Stimulated activated CD4-positive, alpha-beta T cell treated with anti-CD3 and anti-CD28 coated beads, Interleukin-1b, Interleukin-23, amount 100 ng/mL, for 48 hours (primary cell): ENCODE data around the gene NODAL.
A peak's percentile ranks its signal among the peaks of the same experiment; 100 is the strongest.
"Not testable (repeated sequence)": the region's sequence is repeated elsewhere in the genome, so short reads cannot be mapped to it uniquely, and the experiment has no call there.

ENCODE experiments used
- DNase-seq: peaks from one replicate; pipeline ENCODE4 v3.0.0-alpha.2; 2020

Gene NODAL

DNA sequence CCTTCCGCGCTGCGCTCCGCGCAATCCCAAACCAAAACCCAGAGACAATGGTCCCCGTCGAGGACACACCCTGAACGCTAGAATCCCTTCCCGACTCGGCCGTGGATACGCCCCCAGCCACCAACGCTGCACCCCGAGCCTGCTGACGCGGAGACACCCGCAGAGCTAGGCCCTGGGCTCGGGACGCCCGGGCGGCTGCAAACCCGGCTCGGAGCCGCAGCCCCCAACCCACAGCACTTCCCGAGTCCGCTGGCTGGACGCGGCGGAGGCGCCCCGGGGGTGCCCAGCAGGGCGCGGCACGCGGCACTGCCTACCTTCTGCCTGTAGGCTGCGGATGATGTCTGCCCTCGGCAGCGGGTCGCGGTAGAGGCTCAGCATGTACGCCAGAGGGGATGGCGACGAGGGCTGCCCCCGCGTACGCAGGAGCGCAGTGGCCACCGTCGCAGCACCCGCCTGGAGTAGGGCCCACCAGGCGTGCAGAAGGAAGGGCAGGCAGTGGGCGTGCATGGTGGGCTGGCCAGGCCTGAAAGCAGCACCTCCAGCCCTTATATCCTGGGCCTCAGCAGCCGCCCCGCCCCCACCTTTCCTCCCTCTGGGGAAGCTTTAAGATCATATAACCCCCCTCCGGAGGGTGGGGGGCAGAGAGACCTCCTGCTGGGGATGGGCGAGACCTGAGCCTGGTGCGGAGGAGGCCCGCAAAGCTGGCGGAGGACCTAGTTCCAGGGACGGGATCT lies at the start of gene NODAL:
Gene NODAL, minus strand, starts transcription at position 521 of the 734 bp plus-strand sequence. Its CDS starts 14 bp downstream, at position 507.
- no peak for DNase-seq

DNA sequence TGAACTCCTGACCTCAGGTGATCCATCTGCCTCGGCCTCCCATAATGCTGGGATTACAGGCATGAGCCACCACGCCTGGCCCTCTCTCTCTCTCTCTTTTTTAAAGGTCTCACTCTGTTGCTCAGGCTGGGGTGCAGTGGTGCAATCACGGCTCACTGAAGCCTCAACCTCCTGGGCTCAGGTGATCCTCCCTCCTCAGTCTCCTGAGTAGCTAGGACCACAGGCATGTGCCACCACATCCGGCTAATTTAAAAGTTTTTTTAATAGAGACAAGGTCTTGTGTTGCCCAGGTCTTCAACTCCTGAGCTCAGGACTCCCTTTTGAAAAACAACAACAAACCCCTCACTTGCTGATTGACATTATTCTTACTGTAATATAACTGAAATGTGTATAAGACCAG lies 48.7 kb upstream of the NODAL start:
- DNase-seq = no peak

DNA sequence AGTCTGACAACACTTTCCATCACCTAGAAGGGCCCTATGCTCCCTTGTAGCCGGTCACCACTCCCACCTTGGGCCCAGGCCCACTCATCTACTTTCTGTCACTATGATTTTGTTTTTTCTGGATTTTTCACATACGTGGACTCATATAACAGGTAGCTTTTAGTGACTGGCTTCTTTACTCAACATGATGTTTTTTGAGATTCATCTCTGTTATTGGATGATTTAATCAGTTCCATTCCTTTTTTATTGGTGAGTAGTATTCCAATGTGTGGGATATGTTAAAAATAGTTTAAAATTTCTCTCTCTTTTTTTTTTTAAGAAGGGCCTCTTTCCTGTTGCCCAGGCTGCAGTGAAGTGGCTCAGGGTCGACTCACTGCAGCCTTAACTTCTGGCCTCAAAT lies 46.3 kb upstream of the NODAL start:
- DNase-seq = no peak

DNA sequence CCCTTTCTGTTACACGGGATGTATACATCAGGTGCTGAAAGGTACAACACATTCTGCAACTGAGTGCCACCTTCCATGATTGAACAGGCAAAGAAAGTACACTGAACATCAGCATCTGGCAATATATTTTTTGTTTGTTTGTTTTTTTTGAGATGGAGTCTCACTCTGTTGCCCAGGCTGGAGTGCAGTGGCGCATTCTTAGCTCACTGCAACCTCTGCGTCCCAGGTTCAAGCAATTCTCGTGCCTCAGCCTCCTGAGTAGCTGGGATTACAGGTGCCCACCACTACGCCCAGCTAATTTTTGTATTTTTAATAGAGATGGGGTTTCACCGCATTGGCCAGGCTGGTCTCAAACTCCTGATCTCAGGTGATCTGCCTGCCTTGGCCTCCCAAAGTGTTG lies 42.4 kb upstream of the NODAL start:
- DNase-seq = not testable (repeated sequence)

DNA sequence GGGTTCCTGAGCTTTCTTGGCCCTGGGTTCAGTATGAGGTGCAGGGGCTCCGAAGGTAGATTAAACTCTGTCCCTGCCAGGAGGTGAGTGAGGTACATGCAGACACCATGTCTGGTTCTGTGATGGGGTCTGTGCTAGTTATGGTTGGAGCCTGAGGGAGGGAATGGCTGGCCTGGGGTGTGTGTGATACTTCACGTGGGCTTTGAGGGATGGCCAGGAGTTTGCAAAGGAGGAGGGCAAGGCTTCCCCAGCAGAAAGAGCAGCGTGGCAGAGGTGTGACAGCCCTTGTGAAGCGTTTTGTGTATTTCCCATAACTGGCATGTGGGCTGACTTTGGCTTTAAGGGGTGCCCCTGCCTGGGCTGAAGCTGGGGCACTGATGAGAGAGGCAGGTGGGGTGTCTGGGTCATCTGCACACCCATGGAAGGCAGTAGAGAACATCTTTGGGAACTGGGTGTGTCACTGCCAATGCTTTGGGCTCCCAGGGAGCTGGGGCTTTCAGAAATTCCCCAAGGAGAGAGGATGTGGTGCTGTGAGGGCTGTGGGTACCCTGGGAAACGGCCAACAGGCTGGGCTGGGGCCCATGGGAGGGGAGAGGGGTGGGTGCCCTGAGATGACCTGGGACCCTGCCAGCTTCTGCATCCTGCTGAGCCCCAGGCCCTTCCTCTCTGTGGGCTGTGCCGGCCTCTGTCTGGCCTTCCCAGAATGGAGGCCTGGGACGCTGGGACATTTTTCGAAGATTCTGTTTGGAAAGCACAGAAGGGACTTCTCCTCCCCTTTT lies 41.7 kb upstream of the NODAL start:
- no peak for DNase-seq

DNA sequence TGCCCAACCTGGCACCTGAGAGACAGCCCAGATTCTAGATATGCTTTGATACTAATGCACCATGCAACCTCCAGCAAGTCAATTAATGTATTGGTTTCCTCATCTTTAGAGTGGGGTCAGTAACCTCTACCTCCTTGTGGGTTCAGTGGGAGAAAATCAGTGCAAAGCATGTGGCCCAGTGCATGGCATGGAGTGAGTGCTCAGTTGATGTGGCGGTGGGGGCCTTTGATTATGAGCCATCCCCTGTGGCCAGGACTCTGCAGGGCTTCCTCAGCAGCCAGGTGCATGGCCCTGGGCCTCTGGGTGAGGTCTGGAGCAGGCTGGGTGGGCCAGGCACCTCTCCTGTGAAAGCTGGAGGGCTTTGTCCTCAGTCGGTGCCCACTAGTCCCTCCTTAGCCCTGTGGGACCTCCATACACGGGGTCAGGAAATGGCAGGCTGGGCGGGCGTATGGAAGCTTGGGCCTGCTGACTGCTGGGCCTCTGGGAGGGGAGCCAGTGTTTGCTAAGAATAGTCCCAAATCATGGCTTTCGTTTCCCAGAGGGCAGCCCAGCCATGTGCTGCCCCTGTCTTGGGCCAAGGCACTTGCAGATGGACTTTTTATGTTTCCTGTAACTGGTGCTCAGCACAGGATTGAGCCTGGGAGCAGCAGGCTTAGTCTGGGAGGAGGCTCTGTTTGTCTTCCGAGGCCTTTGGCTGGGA lies 40.5 kb upstream of the NODAL start:
- no peak for DNase-seq

DNA sequence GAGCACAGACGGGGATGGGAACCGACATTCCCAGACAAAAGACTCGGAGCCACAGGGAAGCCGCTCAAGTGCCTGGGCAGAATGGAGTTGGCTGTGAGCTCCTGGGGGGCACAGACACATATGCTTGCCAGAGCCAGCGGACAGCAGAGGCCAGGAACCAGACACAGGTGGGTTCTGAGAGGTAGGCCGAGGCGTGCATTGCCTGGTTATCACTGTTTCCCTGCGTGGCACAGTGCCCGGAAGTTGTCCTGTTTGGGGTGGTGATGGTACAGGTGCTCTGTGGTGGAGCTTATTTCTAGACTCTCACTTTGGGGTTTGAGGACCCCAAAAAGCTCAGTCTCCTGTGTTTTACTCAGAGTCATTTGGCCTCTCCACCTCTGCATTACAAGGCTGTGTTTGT lies 39.6 kb upstream of the NODAL start:
- no peak for DNase-seq

DNA sequence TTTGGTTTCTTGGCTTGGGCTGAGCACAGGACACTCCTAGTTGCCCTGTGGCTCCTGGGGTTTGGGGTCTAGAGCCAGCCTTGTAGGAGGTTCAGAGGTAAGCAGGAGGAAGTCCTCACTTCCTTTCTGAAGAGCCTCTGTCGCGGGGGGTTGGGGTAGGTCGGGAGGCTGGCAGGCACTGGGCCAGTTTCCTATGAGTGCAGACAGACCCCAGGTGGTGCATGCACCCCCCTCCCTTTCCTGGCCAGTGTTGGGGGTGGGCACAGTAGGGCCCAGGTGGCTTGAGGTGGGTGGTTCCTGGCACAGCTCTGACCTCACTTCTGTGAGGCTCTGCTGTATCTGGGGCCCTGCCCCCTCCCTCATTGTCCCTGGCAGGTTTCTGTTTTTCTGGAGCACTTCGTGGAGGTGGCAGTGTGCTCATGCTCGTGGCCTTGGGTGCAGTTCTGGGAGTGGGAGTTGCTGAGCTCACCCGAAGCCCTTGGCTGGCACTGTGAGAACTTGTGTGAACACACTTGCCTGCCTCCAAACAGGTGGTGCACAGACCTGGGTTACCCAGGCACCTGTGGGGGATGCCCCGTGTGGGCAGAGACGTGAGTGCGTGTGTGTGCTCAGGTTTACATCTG lies 38.9 kb upstream of the NODAL start:
- DNase-seq = peak; percentile 26

DNA sequence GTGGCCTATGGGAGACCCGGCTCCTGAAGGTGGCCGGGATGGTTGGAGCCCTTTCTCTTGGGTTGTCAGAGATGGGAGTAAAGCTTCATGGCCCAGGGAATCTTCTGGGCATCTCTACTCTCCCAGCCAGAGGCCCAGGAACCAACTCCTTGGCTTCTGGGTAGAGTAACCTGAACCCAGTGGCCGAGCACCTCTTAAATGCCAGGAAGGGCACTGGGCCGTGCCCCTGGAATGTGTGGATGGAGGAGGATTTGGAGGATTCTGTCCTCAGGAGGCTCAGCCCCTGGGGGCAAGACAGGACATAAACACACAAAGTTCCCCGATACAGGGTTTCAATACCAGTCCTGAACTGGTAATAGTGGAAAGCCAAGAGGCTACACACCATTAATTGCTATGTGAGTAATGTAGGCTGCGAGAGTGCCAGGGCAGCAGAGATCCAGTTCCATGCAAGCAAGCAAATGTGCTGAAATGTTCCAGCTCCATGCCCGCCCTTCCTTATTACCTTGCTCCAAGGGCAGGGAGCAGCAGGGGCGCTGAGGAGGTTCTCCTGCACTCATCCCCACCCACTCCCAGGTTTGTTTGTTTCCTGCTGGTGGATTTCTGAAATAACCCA lies 38.3 kb upstream of the NODAL start:
- no peak for DNase-seq

DNA sequence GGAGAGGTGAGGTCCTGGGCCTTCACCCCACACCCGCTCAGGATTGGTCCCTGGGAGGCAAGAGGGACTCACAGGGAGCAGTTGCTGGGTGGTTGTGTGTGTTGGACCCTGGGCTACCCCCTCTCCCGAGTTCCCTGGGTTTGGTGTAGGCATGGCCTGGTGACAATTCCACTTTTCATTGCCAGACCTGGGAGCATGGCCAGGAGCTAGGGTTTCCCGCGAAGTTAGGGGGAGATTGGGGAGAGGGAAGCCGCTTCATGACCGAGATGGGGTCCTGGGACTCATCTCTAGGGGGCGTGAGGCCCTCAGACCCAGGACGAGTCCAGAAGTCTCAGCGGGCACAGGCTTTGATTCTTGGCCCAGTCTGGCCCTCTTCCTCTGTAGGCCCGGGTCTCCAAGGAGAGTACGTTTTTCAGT lies 37.7 kb upstream of the NODAL start:
- no peak for DNase-seq

DNA sequence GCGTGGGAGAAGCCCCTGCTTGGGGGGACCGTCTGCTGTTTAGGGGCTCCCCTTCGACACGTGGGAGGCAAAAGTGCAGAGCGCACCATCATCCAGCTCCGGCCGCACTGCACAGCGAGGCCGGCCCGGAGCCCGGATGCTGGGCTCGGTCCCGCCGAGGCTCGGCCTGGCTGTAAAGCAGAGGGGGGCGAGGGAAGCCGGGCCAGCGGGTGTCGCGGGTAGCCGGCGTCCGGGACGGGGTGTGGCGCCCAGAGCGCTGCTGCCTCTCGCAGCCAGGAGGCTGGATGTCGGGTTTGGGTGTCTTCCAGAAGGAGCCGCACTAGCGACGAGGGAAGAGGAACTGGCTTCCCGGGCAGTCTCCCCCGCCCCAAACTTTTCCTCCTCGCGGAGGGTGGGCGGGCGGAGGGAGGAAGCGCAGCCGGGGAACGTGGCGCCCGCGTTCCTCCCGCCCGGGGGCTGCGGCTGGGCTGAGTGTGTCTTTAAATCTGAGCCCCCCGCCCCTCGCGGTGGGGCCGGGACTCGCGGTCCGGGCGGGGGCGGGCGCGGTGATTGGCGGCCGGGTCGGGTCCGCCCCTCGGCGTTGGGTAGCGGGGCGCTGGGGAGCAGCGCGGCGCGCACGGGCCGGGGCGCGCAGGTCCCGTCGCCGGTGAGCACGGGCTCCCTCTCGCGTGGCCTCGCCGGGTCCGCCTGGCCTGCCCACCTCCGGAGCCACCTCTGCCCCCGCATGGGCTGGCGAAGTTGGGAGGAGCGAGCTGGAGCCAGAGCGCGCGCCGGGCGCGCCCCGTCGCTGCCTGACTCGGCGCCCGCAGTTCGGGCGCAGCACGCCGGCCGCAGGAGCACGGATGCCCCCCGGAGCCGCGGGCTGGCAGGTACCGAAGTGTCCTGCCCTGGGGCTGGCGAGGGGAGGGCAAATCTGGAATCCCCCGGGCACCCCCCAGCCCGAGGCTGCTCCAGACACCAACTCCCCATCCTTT lies 37.0 kb upstream of the NODAL start, which contains the start of gene PALD1:
Gene PALD1, plus strand, starts transcription at position 577 of the 974 bp plus-strand sequence. CDS start 47,185 bp downstream, outside the sequence.
- DNase-seq = peak; percentile 53

DNA sequence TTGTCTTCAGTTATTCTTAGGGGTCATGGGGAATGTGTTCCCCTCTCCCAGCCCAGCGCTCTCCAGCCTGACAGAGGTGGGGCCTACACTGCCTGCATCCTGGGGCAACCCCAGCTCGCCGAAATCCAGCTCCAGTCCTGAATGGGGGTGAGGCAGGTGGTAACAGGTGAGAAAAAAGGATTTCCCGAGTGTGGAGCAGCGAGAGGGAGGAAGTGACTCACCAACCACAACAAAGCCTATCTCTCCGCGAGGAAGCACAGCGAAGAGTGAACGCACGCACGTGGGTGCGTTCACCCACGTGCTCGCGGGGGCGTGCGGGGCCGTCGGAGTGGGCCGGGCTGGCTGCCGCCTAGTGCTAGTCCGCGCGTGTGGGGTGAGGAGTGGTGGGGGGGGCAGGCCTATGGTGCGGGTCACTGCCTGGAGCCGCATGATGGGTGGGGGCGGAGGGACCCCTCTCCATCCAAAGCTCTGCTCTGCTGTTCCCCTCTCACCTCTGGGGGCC lies 36.2 kb upstream of the NODAL start:
- peak; percentile 79 for DNase-seq

DNA sequence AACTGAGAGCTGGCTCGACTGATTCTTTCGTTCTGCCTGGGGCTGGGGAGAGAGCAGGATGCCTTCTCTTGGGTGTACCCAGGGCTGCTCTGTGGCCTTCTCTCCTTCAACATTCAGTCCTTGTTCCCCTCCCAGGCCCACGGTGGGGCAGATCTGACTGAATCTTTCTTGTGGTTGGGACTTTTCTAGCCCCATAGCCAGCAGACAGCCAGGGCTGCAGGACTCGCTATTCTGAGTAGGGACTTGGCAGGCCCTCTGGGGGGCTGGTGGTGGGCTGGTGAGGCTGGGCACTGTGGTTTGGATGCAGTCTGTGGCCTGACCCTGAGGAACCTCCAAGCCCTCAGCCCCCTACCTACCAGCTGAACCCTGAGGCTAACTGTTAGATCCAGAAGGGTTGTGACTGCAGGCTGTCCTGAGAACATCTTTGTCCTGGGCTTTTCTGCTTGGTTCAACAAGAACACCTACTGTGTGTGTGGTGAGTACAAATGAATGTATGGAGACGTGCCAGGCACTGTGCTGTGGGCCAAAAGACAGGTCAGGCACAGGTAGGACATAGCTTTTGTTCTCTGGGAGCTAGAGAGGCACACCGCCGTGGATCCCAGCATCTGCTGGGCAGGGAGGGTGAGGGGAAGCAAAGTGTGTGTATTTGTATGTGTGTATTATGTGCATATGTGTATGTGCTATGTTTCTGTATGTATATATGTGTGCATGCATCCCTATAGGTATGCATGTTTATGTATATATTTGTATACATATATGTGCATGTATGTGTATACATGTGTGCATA lies 35.0 kb upstream of the NODAL start:
- no peak for DNase-seq

DNA sequence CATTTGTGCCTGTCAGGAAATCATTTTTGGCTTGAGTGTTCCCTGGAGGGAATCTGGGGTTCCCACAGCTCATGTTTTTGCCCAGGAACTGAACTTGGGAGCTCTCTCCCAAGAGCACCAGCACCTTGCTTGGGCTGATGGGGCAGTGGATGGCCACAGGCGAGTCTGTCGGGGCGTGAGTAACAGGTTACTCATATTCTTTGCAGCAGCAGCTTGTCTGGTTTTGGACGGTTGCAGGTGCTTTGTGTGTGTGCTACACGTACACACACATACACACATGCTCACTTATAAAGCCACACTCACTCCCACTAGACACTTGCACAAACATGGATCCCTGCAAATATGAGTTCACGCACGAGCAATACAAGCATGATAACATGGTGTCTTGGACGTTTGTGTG lies 34.2 kb upstream of the NODAL start:
- peak; percentile 23 for DNase-seq

DNA sequence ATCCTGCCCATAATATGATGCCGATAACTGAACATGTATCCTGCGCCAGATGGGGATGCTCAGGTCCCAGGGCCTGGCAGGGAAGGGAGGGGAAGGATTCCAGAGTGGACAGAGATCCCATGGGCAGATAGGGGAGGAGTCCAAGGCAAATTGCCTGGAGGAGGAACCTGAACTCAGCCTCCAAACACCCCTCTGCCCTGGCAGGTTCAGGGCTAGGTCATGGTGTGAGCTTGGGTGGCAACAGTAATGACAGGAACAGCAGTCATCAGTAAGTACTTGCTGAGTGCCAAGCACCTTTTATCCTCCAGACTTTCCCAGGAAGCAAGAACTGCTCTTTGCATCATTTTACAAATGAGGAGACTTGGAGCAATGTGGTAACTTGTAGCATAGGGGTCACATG lies 33.3 kb upstream of the NODAL start:
- no peak for DNase-seq

DNA sequence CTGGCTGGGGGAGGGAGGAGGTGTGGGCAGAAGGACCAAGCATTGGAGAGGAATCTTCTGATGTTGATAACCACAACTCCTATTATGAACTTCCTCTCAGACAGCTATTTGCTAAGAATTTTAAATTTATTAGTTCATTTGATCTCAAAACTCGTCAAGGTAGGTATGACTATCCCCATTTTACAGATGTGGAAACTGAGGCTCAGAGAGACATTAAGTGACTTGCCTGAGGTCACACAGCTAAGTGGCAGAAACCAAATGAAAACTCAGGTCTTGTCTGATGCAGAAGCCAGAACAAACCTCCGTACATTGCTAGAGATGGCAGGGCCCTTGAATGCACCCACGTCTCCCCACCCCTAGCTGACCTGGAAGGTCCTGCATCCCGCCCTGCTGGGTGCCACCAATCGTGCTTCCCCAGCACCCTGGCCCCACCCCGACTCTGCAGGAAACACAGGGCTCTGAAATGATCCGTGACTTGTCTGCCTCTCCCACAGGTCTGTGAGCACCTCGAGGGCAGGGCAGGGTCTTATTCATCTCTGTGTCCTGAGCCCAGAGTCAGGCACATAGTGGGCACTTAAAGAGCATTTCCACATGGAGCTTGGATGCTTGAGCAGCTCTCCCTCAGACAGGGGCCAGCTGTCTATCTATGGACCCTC lies 31.4 kb upstream of the NODAL start:
- DNase-seq = no peak

DNA sequence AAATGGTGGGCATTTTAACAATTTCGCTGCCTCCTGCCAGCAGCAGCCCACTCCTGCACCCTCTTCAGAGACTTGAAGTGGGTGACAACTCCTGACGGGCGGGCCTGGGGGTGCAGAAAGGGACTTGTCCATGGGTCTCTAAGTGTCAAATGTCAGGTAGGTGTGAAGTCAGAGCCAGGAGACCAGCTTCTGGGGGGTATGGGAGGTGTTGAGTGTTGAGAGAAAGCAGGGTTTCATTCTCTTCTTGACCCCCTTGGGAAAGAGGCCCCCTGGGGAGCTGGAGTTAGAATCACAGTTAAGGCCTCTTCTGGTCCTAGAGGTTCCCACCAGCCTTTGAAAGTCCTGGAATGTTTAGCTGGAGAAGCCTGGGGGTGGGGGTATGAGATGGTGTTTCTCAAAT lies 25.5 kb upstream of the NODAL start:
- DNase-seq = no peak

DNA sequence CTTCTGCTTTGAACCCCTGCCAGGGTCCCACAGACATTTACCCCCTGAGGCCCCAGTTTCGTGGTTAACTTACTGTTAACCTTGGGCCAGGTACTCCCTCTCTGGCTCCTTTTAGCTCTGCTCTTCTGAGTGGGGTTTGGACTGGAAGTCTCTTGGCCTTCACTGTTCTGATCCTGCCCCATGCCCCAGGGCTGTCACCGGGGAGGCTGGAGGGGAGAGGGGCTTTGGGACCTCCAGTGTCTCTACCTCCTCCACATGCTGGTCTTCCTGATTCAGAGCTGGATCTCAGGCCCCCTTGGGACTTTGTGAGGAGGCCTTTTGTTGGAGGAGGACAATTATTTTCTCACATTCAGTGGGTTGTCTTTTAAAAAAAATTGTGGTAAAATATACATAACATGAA lies 24.4 kb upstream of the NODAL start:
- DNase-seq = no peak

DNA sequence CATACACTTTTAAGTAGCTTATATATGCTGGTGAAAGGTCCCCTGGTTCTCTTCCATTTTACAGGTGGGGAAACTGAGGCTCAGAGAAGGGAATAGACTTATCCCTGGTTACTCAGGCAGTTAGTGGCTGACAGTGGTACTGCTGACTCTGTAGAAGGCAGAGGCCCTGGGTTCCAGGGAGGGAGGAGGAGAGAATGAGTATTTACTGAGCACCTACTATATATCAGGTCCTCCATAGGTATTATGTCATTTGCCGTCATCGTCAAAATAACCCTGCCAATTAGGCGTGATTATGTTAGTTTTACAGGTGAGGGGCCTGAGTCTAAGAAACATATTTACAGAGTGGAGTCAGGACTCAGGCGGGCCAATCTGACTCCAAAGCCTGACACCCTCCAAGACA lies 23.8 kb upstream of the NODAL start:
- DNase-seq = no peak
